RWPE2 (cell line): ENCODE results near the gene ZBTB4.

ENCODE experiments used
- ATAC-seq: fragments of 200-7000 bp; cut with Tn5 transposase; 3 replicates; pipeline ENCODE4 v1.9.1; 2021; ENCODE audit warnings: low read depth
- DNase-seq: peaks from one replicate; pipeline ENCODE4 v3.0.0-alpha.2; 2020; ENCODE audit warnings: low spot score
- H3K27ac ChIP-seq: fragments of 450-650 bp; 2 replicates; pipeline ENCODE4 v1.5.1; 2017; ENCODE audit warnings: mild to moderate bottlenecking; ENCODE audit not compliant: poor library complexity, severe bottlenecking
- H3K27me3 ChIP-seq: fragments of 250-450 bp; sonication (Bioruptor Pico); 2 replicates; pipeline ENCODE4 v1.5.1; 2021; ENCODE audit warnings: mild to moderate bottlenecking, moderate library complexity; ENCODE audit not compliant: insufficient read depth, poor library complexity, severe bottlenecking
- H3K36me3 ChIP-seq: fragments of 250-450 bp; sonication (Bioruptor Pico); 2 replicates; pipeline ENCODE4 v1.5.1; 2020; ENCODE audit warnings: low read depth, mild to moderate bottlenecking, moderate library complexity
- H3K4me1 ChIP-seq: fragments of 250-450 bp; sonication (Bioruptor Pico); 2 replicates; pipeline ENCODE4 v1.5.1; 2021; ENCODE audit warnings: mild to moderate bottlenecking, moderate library complexity; ENCODE audit not compliant: insufficient read depth, poor library complexity, severe bottlenecking
- H3K4me3 ChIP-seq: fragments of 250-450 bp; sonication (Bioruptor Pico); 2 replicates; pipeline ENCODE4 v1.5.1; 2021; ENCODE audit warnings: mild to moderate bottlenecking, moderate library complexity; ENCODE audit not compliant: severe bottlenecking
- H3K9me3 ChIP-seq: fragments of 250-450 bp; sonication (Bioruptor Pico); 2 replicates; pipeline ENCODE4 v1.5.1; 2021; ENCODE audit warnings: mild to moderate bottlenecking, moderate library complexity; ENCODE audit not compliant: severe bottlenecking
- TF ChIP-seq, protein P1 (sequence below): fragments of 450-650 bp; IDR thresholded peaks from one replicate; pipeline ENCODE4 v1.5.1; 2017; ENCODE audit warnings: mild to moderate bottlenecking, moderate library complexity; ENCODE audit not compliant: poor library complexity, severe bottlenecking

ZBTB4 gene

DNA sequence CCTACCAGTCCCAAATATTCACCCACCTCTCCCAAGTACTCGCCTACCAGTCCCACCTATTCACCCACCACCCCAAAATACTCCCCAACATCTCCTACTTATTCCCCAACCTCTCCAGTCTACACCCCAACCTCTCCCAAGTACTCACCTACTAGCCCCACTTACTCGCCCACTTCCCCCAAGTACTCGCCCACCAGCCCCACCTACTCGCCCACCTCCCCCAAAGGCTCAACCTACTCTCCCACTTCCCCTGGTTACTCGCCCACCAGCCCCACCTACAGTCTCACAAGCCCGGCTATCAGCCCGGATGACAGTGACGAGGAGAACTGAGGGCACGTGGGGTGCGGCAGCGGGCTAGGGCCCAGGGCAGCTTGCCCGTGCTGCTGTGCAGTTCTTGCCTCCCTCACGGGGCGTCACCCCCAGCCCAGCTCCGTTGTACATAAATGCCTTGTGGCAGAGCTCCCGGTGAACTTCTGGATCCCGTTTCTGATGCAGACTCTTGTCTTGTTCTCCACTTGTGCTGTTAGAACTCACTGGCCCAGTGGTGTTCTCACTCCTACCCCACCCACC lies 34.5 kb upstream of the ZBTB4 start:
- TF ChIP-seq, protein P1, sequence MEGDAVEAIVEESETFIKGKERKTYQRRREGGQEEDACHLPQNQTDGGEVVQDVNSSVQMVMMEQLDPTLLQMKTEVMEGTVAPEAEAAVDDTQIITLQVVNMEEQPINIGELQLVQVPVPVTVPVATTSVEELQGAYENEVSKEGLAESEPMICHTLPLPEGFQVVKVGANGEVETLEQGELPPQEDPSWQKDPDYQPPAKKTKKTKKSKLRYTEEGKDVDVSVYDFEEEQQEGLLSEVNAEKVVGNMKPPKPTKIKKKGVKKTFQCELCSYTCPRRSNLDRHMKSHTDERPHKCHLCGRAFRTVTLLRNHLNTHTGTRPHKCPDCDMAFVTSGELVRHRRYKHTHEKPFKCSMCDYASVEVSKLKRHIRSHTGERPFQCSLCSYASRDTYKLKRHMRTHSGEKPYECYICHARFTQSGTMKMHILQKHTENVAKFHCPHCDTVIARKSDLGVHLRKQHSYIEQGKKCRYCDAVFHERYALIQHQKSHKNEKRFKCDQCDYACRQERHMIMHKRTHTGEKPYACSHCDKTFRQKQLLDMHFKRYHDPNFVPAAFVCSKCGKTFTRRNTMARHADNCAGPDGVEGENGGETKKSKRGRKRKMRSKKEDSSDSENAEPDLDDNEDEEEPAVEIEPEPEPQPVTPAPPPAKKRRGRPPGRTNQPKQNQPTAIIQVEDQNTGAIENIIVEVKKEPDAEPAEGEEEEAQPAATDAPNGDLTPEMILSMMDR: no peak
- peaks cover 45% of the 10 kb centered on the region for H3K36me3 ChIP-seq
- H3K27me3 ChIP-seq: no peaks in the 10 kb centered on the region
- no peak overlapping the region for H3K27ac ChIP-seq
- H3K4me1 ChIP-seq: no peaks in the 10 kb centered on the region
- ATAC-seq: no peak
- H3K4me3 ChIP-seq: no peak overlapping the region
- no peak for DNase-seq
- no peaks in the 10 kb centered on the region for H3K9me3 ChIP-seq

DNA sequence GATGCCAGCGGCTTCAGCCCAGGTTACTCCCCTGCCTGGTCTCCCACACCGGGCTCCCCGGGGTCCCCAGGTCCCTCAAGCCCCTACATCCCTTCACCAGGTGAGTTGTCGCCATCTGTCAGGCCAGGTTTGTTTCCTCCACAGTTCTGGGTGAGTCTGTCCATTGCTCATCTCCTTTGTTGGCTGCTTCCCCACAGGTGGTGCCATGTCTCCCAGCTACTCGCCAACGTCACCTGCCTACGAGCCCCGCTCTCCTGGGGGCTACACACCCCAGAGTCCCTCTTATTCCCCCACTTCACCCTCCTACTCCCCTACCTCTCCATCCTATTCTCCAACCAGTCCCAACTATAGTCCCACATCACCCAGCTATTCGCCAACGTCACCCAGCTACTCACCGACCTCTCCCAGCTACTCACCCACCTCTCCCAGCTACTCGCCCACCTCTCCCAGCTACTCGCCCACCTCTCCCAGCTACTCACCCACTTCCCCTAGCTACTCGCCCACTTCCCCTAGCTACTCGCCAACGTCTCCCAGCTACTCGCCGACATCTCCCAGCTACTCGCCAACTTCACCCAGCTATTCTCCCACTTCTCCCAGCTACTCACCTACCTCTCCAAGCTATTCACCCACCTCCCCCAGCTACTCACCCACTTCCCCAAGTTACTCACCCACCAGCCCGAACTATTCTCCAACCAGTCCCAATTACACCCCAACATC lies 33.6 kb upstream of the ZBTB4 start:
- H3K36me3 ChIP-seq: peaks cover 55% of the 10 kb centered on the region
- H3K27me3 ChIP-seq: no peaks in the 10 kb centered on the region
- no peak overlapping the region for H3K27ac ChIP-seq
- DNase-seq (no peak), ATAC-seq (no peak)
- TF ChIP-seq, protein P1: no peak
- H3K4me1 ChIP-seq: no peaks in the 10 kb centered on the region
- H3K4me3 ChIP-seq: no peak overlapping the region
- H3K9me3 ChIP-seq: no peaks in the 10 kb centered on the region

DNA sequence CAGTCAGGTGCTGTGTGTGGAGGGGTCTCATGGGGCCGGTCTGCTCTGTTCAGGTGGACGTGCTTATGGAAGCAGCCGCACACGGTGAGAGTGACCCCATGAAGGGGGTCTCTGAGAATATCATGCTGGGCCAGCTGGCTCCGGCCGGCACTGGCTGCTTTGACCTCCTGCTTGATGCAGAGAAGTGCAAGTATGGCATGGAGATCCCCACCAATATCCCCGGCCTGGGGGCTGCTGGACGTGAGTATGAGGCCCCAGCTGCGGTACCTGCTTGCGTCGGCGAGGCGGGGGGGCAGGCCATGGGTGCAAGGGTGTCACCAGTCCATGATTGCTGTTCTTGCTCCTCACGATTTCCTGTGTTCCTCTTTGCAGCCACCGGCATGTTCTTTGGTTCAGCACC lies 32.7 kb upstream of the ZBTB4 start:
- H3K27me3 ChIP-seq: no peaks in the 10 kb centered on the region
- H3K36me3 ChIP-seq: peaks cover 62% of the 10 kb centered on the region
- no peak for ATAC-seq
- H3K9me3 ChIP-seq: no peaks in the 10 kb centered on the region
- TF ChIP-seq, protein P1: no peak
- DNase-seq: no peak
- H3K4me3 ChIP-seq: no peak overlapping the region
- no peaks in the 10 kb centered on the region for H3K4me1 ChIP-seq
- no peak overlapping the region for H3K27ac ChIP-seq

DNA sequence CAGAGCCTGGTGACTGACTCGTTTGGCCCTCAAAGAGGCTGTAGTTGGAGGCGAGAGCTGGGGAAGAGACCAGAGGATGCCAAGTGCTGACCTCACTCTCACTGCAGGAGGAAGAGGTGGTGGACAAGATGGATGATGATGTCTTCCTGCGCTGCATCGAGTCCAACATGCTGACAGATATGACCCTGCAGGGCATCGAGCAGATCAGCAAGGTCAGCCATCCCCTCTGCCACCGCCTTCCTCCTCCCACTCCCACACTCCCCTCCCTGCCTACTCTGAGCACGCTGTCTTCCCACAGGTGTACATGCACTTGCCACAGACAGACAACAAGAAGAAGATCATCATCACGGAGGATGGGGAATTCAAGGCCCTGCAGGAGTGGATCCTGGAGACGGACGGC lies 31.7 kb upstream of the ZBTB4 start:
- Histone ChIP-seq H3K27ac (no peak overlapping the region), H3K4me3 (no peak overlapping the region), H3K9me3 (no peaks in the 10 kb centered on the region), H3K36me3 (peaks cover 69% of the 10 kb centered on the region), H3K27me3 (no peaks in the 10 kb centered on the region), H3K4me1 (no peaks in the 10 kb centered on the region)
- no peak for DNase-seq
- TF ChIP-seq, protein P1: no peak
- ATAC-seq: no peak

DNA sequence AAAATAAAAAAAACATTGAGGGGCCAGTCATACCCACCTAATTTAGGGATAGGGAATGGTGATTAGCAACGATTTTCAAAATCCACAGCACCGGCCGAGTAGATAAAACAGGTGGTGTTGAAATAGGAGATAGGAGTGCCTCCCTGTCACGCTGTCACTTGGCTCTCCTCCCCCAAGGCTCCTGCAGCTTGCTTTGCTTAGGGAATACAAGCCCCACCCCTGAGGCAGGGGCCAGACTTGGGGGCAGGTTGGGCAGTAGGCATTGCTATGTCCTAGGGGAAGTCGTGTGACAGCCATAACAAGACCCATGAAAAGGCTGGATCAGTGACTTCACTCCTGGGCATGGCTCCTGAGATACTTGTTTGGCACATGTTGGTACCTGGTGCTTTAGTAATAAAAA lies 30.5 kb upstream of the ZBTB4 start:
- H3K4me1 ChIP-seq: no peaks in the 10 kb centered on the region
- ATAC-seq (no peak), DNase-seq (no peak)
- no peak overlapping the region for H3K27ac ChIP-seq
- H3K9me3 ChIP-seq: no peaks in the 10 kb centered on the region
- TF ChIP-seq, protein P1: no peak
- no peak overlapping the region for H3K4me3 ChIP-seq
- H3K27me3 ChIP-seq: no peaks in the 10 kb centered on the region
- peaks cover 80% of the 10 kb centered on the region for H3K36me3 ChIP-seq
